ENCODE measurements around the gene ACVR2A.

The ACVR2A gene

GRCh38 chr2:147924647-147925046, 79.8 kb downstream of the ACVR2A start:
- no peak for DNase-seq (ENCODE audit: low spot score)

- DNase-seq (ENCODE audit: low spot score) = no peak
Measured at GRCh38 chr2:147925886-147926285, 81.1 kb downstream of the ACVR2A start.

- DNase-seq (ENCODE audit: low spot score) = no peak
Measured at GRCh38 chr2:147927053-147927588, 82.3 kb downstream of the ACVR2A start.

GRCh38 chr2:147933931-147934330, 89.1 kb downstream of the ACVR2A start:
- DNase-seq (ENCODE audit: low spot score) = no peak

- DNase-seq (ENCODE audit: low spot score) = no peak
Measured at GRCh38 chr2:147934881-147935620, 90.2 kb downstream of the ACVR2A start.

GRCh38 chr2:147937744-147938349, 93.0 kb downstream of the ACVR2A start:
- DNase-seq (ENCODE audit: low spot score) = no peak

GRCh38 chr2:147939313-147939712, 94.5 kb downstream of the ACVR2A start:
- no peak for DNase-seq (ENCODE audit: low spot score)

GRCh38 chr2:147945660-147946059, 100.8 kb downstream of the ACVR2A start:
- DNase-seq (ENCODE audit: low spot score) = no peak

- no peak for DNase-seq (ENCODE audit: low spot score)
Measured at GRCh38 chr2:147952118-147952517, 107.3 kb downstream of the ACVR2A start.

- no peak for DNase-seq (ENCODE audit: low spot score)
Measured at GRCh38 chr2:147968571-147968970, 123.7 kb downstream of the ACVR2A start.

- DNase-seq (ENCODE audit: low spot score) = no peak
Measured at GRCh38 chr2:147976102-147976501, 131.3 kb downstream of the ACVR2A start.

- DNase-seq (ENCODE audit: low spot score) = no peak
Measured at GRCh38 chr2:147977679-147978078, 132.8 kb downstream of the ACVR2A start.
